ENCODE measurements around the gene COL15A1. TPM values are rescaled to one million over a fixed set of nuclear protein-coding genes. Genes with fewer than 3 reads are reported as not detected.
A peak's percentile ranks its signal among the peaks of the same experiment; 100 is the strongest.

The COL15A1 gene
- total and polyA plus RNA-seq, 2 donors (not counting 1 experiment from before 2014, with no cell fraction given), result not detected

GRCh38 chr9:98974106-98974505 is 30.4 kb downstream of the COL15A1 start:
- H3K4me1 ChIP-seq (ENCODE audit: control insufficient read depth in 2 of 2, insufficient read depth in 2 of 2, low read length in 2 of 2), result peaks cover 4 to 10% of the 10 kb centered on the region in 2 donors
- Mint-ChIP-seq H3K27ac (no peak overlapping the region), H3K4me1 (peaks cover 6% of the 10 kb centered on the region), H3K4me3 (no peak overlapping the region), H3K9me3 (ENCODE audit: insufficient read depth) (no peaks in the 10 kb centered on the region), H3K27me3 (peaks cover 20% of the 10 kb centered on the region)
- POLR2A ChIA-PET, result no interaction called here
- H3K27ac ChIP-seq (ENCODE audit: low read length in 2 of 2), result no peak overlapping the region
- H3K36me3 ChIP-seq (replicated peaks in 1 of 2; ENCODE audit: control extremely low read depth in 1 of 2, control insufficient read depth in 1 of 2, extremely low read depth in 1 of 2, insufficient read depth in 2 of 2, low read length in 1 of 2), result no peaks in the 10 kb centered on the region
- no peak overlapping the region for H2AFZ ChIP-seq (ENCODE audit: insufficient read depth, low read depth, low read length, poor library complexity, severe bottlenecking)
- WGBS (ENCODE audit: insufficient coverage), result 92% methylated on average over 5 of the region's 6 CpGs
- no peak for TF ChIP-seq EZH2 (IDR thresholded peaks at IDR 0.05; ENCODE audit: borderline replicate concordance, insufficient read depth, low read depth, low read length, poor library complexity, severe bottlenecking)
- TF ChIP-seq CTCF (IDR thresholded peaks at IDR 0.05), result no peak
- no peak overlapping the region for H3K4me3 ChIP-seq (ENCODE audit: control extremely low read depth in 1 of 5, extremely low read depth in 1 of 5, insufficient read depth in 1 of 5, low read depth in 2 of 5, low read length in 4 of 5)
- H3K27me3 ChIP-seq (replicated peaks in 1 of 4; ENCODE audit: control extremely low read depth in 1 of 4, control insufficient read depth in 3 of 4, insufficient read depth in 4 of 4, low read length in 3 of 4), result peaks cover 0 to 21% (median 10%) of the 10 kb centered on the region in 4 experiments
- H4K20me1 ChIP-seq (ENCODE audit: control insufficient read depth, insufficient read depth, low read length, poor library complexity, severe bottlenecking), result no peaks in the 10 kb centered on the region
- CTCF ChIA-PET, result interaction anchor here (2.3 to 8.4 kb wide), 5 partner anchors 9 to 171 kb away, joined by 7 to 159 read pairs (median 12); no protein-coding TSS in a partner anchor
- ATAC-seq (ENCODE audit: low read depth) (no peak), DNase-seq (no peak)
- intact Hi-C loops (cut with micrococcal nuclease), result loop anchor here (2.0 kb wide), 1 partner anchor 1621 kb away; no protein-coding TSS in a partner anchor
- no peaks in the 10 kb centered on the region for H3K79me2 ChIP-seq (ENCODE audit: control insufficient read depth, insufficient read depth, low read length)
- no peak overlapping the region for H3K9ac ChIP-seq (ENCODE audit: low read length)
- no peak overlapping the region for H3K4me2 ChIP-seq (replicated peaks; ENCODE audit: low read depth, low read length, poor library complexity, severe bottlenecking)
- peaks cover 0 to 4% (median 0%) of the 10 kb centered on the region in 3 donors for H3K9me3 ChIP-seq (ENCODE audit: control extremely low read depth in 1 of 3, control insufficient read depth in 2 of 3, insufficient read depth in 1 of 3, low read length in 2 of 3)

GRCh38 chr9:98974554-98974953 is 30.8 kb downstream of the COL15A1 start:
- Histone ChIP-seq H3K4me3 (ENCODE audit: control extremely low read depth in 1 of 5, extremely low read depth in 1 of 5, insufficient read depth in 1 of 5, low read depth in 2 of 5, low read length in 4 of 5) (no peak overlapping the region), H2AFZ (ENCODE audit: insufficient read depth, low read depth, low read length, poor library complexity, severe bottlenecking) (no peak overlapping the region), H3K9me3 (ENCODE audit: control extremely low read depth in 1 of 3, control insufficient read depth in 2 of 3, insufficient read depth in 1 of 3, low read length in 2 of 3) (peaks cover 0 to 4% (median 0%) of the 10 kb centered on the region in 3 donors), H3K4me2 (replicated peaks; ENCODE audit: low read depth, low read length, poor library complexity, severe bottlenecking) (peak overlapping the region; percentile 77), H3K27ac (ENCODE audit: low read length in 2 of 2) (no peak overlapping the region), H3K79me2 (ENCODE audit: control insufficient read depth, insufficient read depth, low read length) (no peaks in the 10 kb centered on the region), H3K4me1 (ENCODE audit: control insufficient read depth in 2 of 2, insufficient read depth in 2 of 2, low read length in 2 of 2) (peaks cover 4 to 10% of the 10 kb centered on the region in 2 donors), H3K9ac (ENCODE audit: low read length) (no peak overlapping the region), H3K27me3 (replicated peaks in 1 of 4; ENCODE audit: control extremely low read depth in 1 of 4, control insufficient read depth in 3 of 4, insufficient read depth in 4 of 4, low read length in 3 of 4) (peaks cover 0 to 21% (median 10%) of the 10 kb centered on the region in 4 experiments), H4K20me1 (ENCODE audit: control insufficient read depth, insufficient read depth, low read length, poor library complexity, severe bottlenecking) (no peaks in the 10 kb centered on the region), H3K36me3 (replicated peaks in 1 of 2; ENCODE audit: control extremely low read depth in 1 of 2, control insufficient read depth in 1 of 2, extremely low read depth in 1 of 2, insufficient read depth in 2 of 2, low read length in 1 of 2) (no peaks in the 10 kb centered on the region)
- intact Hi-C loops (cut with micrococcal nuclease), result loop anchor here (2.0 kb wide), 1 partner anchor 1620 kb away; no protein-coding TSS in a partner anchor
- ChIA-PET POLR2A (no interaction called here), CTCF (interaction anchor here (1.0 to 8.4 kb wide), 9 partner anchors 9 to 1348 kb away, joined by 3 to 159 read pairs (median 7); partner anchors contain the start of gene TGFBR1)
- WGBS (ENCODE audit: insufficient coverage), result 74% methylated on average over 10 of the region's 10 CpGs
- H3K27me3 Mint-ChIP-seq, result peaks cover 20% of the 10 kb centered on the region
- ATAC-seq (ENCODE audit: low read depth) (no peak), DNase-seq (no peak)
- peaks cover 6% of the 10 kb centered on the region for H3K4me1 Mint-ChIP-seq
- TF ChIP-seq CTCF (IDR thresholded peaks at IDR 0.05) (no peak), EZH2 (IDR thresholded peaks at IDR 0.05; ENCODE audit: borderline replicate concordance, insufficient read depth, low read depth, low read length, poor library complexity, severe bottlenecking) (no peak)
- H3K9me3 Mint-ChIP-seq (ENCODE audit: insufficient read depth), result no peaks in the 10 kb centered on the region
- H3K4me3 Mint-ChIP-seq, result no peak overlapping the region
- H3K27ac Mint-ChIP-seq, result no peak overlapping the region
